Sigmoid colon (tissue), 7 donors: ENCODE results near the gene NPAS2. TPM values are rescaled to one million over a fixed set of nuclear protein-coding genes. Genes with fewer than 3 reads are reported as not detected.

Experiments
- DNase-seq: peaks from one replicate; pipeline ENCODE4 v3.0.0-alpha.2; 2019
- H3K27ac ChIP-seq, 4 donors: fragments of 200-600 bp; sonication (generic); one replicate each; pipeline ENCODE4 v1.5.1; 2016 to 2019; ENCODE audit warnings: mild to moderate bottlenecking in 1 of 4
- H3K27me3 ChIP-seq, 3 donors: fragments of 200-600 bp; sonication (generic); one replicate each; pipeline ENCODE4 v1.5.1; 2019; ENCODE audit warnings: mild to moderate bottlenecking in 1 of 3
- H3K36me3 ChIP-seq, 4 donors: fragments of 200-600 bp; sonication (generic); one replicate each; pipeline ENCODE4 v1.5.1; 2016 to 2019
- H3K4me1 ChIP-seq, 4 donors: fragments of 200-600 bp; sonication (generic); one replicate each; pipeline ENCODE4 v1.5.1; 2017 to 2019
- H3K4me3 ChIP-seq, 4 donors: fragments of 200-600 bp; sonication (generic); one replicate each; pipeline ENCODE4 v1.5.1; 2017 to 2019; ENCODE audit warnings: mild to moderate bottlenecking in 2 of 4, moderate library complexity in 1 of 4
- H3K9me3 ChIP-seq, 4 donors: fragments of 200-600 bp in 3 of 4; sonication (generic) in 3 of 4; one replicate each; pipeline versions ENCODE4 v1.5.1 to v1.6.1; 2013 to 2019
- EP300 ChIP-seq, 4 donors: sonication (generic); formaldehyde crosslinking; IDR thresholded peaks; one replicate each; pipeline ENCODE4 v1.6.1; 2017; ENCODE audit warnings: antibody characterized with exemption in 4 of 4
- POLR2A ChIP-seq, 2 donors: fragments of 450-650 bp; IDR thresholded peaks; one replicate each; pipeline ENCODE4 v1.6.1; 2016; ENCODE audit warnings: antibody characterized with exemption in 2 of 2, mild to moderate bottlenecking in 2 of 2, moderate library complexity in 2 of 2
- POLR2AphosphoS5 ChIP-seq, 4 donors: sonication (generic); formaldehyde crosslinking; IDR thresholded peaks; one replicate each; pipeline ENCODE4 v1.6.1; 2017; ENCODE audit warnings: antibody characterized with exemption in 4 of 4
- WGBS, 2 donors: extraction: QIAGEN DNeasy Blood & Tissue Kit; methylation state at CpG; one replicate each; pipeline ENCODE4 v1.1.7; 2013; 5-methylcytosine and 5-hydroxymethylcytosine counted together
- intact Hi-C: fragments of 100-400 bp; cut with DNase I; formaldehyde crosslinking; loops from one replicate; pipeline ENCODE4 v1.15.1; 2023
- polyA plus RNA-seq, 3 donors: library from polyadenylated mRNA; stranded (reverse); fragments of 200-250 nt; gene quantifications; one replicate each; pipeline ENCODE4 v1.2.3, GENCODE V29; 2013
- total RNA-seq, 4 donors: library from RNA; depleted of rRNA; stranded (reverse); fragments of >200 nt; gene quantifications; one replicate each; pipeline ENCODE4 v1.1.0, GENCODE V29; 2016
- TF ChIP-seq, protein P1 (sequence below), 4 experiments: fragments of 450-650 bp in 3 of 4; fragments of 200-600 bp in 1 of 4; IDR thresholded peaks; one replicate each; pipeline ENCODE4 v1.5.1; 2016 to 2019; ENCODE audit warnings: antibody characterized with exemption in 4 of 4, mild to moderate bottlenecking in 3 of 4, moderate library complexity in 2 of 4
- donor health status: healthy with polysubstance abuse.
- donor health status: Bipolar disorder and iron deficiency.
- donor health status: healthy.

NPAS2 gene
- total and polyA plus RNA-seq, 7 donors = 14.2 to 53.9 (median 23.2) TPM

GRCh38 chr2:100959225-100959880 is 139.4 kb downstream of the NPAS2 start:
- H3K4me1 ChIP-seq = peaks cover 0 to 28% (median 20%) of the 10 kb centered on the region in 4 donors
- H3K27me3 ChIP-seq = no peaks in the 10 kb centered on the region
- intact Hi-C loops = no loop called here
- H3K27ac ChIP-seq = no peak overlapping the region
- TF ChIP-seq EP300 (IDR thresholded peaks at IDR 0.05) = no peak
- no peak for TF ChIP-seq POLR2A (IDR thresholded peaks at IDR 0.05)
- TF ChIP-seq, protein P1, sequence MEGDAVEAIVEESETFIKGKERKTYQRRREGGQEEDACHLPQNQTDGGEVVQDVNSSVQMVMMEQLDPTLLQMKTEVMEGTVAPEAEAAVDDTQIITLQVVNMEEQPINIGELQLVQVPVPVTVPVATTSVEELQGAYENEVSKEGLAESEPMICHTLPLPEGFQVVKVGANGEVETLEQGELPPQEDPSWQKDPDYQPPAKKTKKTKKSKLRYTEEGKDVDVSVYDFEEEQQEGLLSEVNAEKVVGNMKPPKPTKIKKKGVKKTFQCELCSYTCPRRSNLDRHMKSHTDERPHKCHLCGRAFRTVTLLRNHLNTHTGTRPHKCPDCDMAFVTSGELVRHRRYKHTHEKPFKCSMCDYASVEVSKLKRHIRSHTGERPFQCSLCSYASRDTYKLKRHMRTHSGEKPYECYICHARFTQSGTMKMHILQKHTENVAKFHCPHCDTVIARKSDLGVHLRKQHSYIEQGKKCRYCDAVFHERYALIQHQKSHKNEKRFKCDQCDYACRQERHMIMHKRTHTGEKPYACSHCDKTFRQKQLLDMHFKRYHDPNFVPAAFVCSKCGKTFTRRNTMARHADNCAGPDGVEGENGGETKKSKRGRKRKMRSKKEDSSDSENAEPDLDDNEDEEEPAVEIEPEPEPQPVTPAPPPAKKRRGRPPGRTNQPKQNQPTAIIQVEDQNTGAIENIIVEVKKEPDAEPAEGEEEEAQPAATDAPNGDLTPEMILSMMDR (IDR thresholded peaks at IDR 0.05) = no peak
- no peak for TF ChIP-seq POLR2AphosphoS5 (IDR thresholded peaks at IDR 0.05)
- whole genome bisulfite sequencing, 2 donors = 54 to 64% methylated on average over 6 of the region's 6 CpGs
- H3K36me3 ChIP-seq = no peaks in the 10 kb centered on the region
- H3K4me3 ChIP-seq = no peak overlapping the region
- H3K9me3 ChIP-seq = no peaks in the 10 kb centered on the region
- DNase-seq = peak; percentile 30

DNA sequence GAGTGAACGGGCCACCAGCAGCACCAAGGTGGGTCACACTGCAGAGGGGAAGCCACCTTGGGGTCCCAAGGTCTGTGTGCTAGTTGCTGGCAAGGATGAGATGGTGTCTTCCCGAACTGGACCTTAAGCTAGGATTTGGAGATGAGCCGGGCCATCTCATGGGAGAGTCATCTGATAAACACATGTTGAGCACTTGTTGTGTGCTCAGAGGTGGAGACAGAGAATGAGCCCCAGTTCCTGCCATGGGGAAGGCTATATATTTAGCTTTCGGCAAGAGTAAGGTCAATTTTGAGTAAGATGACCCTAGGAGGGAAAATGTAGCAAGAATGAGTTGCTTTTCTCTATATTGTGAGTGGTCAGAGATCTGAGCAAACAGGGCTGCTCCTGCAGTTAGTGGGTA is 140.7 kb downstream of the NPAS2 start:
- intact Hi-C loops = no loop called here
- H3K4me3 ChIP-seq = no peak overlapping the region

GRCh38 chr2:100962366-100963025 is 142.6 kb downstream of the NPAS2 start:
- intact Hi-C loops = no loop called here
- H3K27me3 ChIP-seq = no peaks in the 10 kb centered on the region
- H3K4me1 ChIP-seq = peaks cover 0 to 26% (median 16%) of the 10 kb centered on the region in 4 donors
- 94 to 95% methylated on average over 12 of the region's 12 CpGs for WGBS, 2 donors
- peak overlapping the region in 1 of 4 donors; percentile 2 for H3K27ac ChIP-seq
- no peak overlapping the region for H3K4me3 ChIP-seq
- TF ChIP-seq POLR2A (IDR thresholded peaks at IDR 0.05) = no peak
- TF ChIP-seq POLR2AphosphoS5 (IDR thresholded peaks at IDR 0.05) = no peak
- TF ChIP-seq EP300 (IDR thresholded peaks at IDR 0.05) = no peak
- TF ChIP-seq, protein P1 (IDR thresholded peaks at IDR 0.05) = no peak
- peak; percentile 50 for DNase-seq
- H3K9me3 ChIP-seq = no peaks in the 10 kb centered on the region
- peaks cover 0 to 7% (median 0%) of the 10 kb centered on the region in 4 donors for H3K36me3 ChIP-seq

More for the DNA sequence above, 140.7 kb downstream of the NPAS2 start:
- peak; percentile 53 for DNase-seq
- 91 to 95% methylated on average over 4 of the region's 4 CpGs for WGBS, 2 donors
- no peaks in the 10 kb centered on the region for H3K27me3 ChIP-seq
- no peaks in the 10 kb centered on the region for H3K9me3 ChIP-seq
- no peak overlapping the region for H3K27ac ChIP-seq
- H3K4me1 ChIP-seq = peaks cover 0 to 28% (median 20%) of the 10 kb centered on the region in 4 donors
- H3K36me3 ChIP-seq = peaks cover 0 to 2% (median 0%) of the 10 kb centered on the region in 4 donors
- TF ChIP-seq EP300 (IDR thresholded peaks at IDR 0.05) = no peak
- TF ChIP-seq POLR2AphosphoS5 (IDR thresholded peaks at IDR 0.05) = no peak
- TF ChIP-seq, protein P1 (IDR thresholded peaks at IDR 0.05) = no peak
- no peak for TF ChIP-seq POLR2A (IDR thresholded peaks at IDR 0.05)

DNA sequence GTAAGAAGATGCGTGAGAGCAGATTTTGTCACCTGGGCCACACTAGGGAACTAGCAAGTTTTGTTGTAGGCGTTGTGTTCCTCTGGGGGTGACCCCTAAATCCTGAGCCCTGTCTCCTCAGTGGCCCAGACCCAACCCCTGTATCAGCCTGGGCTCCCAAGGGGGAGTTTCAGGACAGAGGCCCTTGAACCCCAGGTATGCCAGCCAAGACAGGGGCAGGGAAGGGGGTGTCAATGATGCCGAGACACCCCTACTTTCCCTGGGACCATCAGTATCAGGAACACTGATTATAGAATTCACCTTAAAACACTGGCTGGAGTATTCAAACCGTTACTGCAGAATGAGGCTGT is 143.1 kb downstream of the NPAS2 start:
- intact Hi-C loops = no loop called here
- TF ChIP-seq POLR2A (IDR thresholded peaks at IDR 0.05) (no peak), EP300 (IDR thresholded peaks at IDR 0.05) (no peak), POLR2AphosphoS5 (IDR thresholded peaks at IDR 0.05) (no peak)
- TF ChIP-seq, protein P1 (IDR thresholded peaks at IDR 0.05) = no peak
- Histone ChIP-seq H3K4me1 (peaks cover 0 to 21% (median 11%) of the 10 kb centered on the region in 4 donors), H3K27ac (no peak overlapping the region), H3K4me3 (no peak overlapping the region), H3K9me3 (no peaks in the 10 kb centered on the region), H3K36me3 (peaks cover 0 to 7% (median 0%) of the 10 kb centered on the region in 4 donors), H3K27me3 (no peaks in the 10 kb centered on the region)
- DNase-seq = peak; percentile 46
- WGBS, 2 donors = 94 to 97% methylated on average over 4 of the region's 4 CpGs
